IMR-90 (cell line): ENCODE data around the gene B4GALNT3. TPM values are rescaled to one million over a fixed set of nuclear protein-coding genes. Genes with fewer than 3 reads are reported as not detected.

Source experiments
- ATAC-seq: fragments of 200-7000 bp; cut with Tn5 transposase; 2 replicates; pipeline ENCODE4 v1.9.1; 2020; ENCODE audit warnings: low read depth, mild to moderate bottlenecking, moderate library complexity
- BruUV-seq: library from RNA; stranded (reverse); fragments of 400-500 nt; replicated peaks from 2 replicates; lab custom pipeline; 2021; lab: Mats Ljungman, UMichigan
- CTCF ChIA-PET: fragments of 300-600 bp; formaldehyde crosslinking; extraction: SDS; loops from one replicate; lab custom pipeline; 2021; ENCODE audit warnings: antibody characterized with exemption; lab: Yijun Ruan, JAX
- POLR2A ChIA-PET: fragments of 300-600 bp; sonication (Branson Sonifier 250); formaldehyde crosslinking; loops from one replicate; lab custom pipeline; 2022; ENCODE audit warnings: antibody characterized with exemption; ENCODE audit not compliant: unreplicated experiment; lab: Charles Lee
- DNase-seq: peaks from one replicate; pipeline ENCODE4 v3.0.0; 2013
- H2AFZ ChIP-seq: replicated peaks from 2 replicates; pipeline ENCODE3; 2013; ENCODE audit warnings: low read length, mild to moderate bottlenecking; ENCODE audit not compliant: poor library complexity
- H2AK5ac ChIP-seq: 2 replicates; pipeline ENCODE4 v1.6.1; 2013; ENCODE audit warnings: low read depth, low read length, inconsistent platforms
- H2AK9ac ChIP-seq: replicated peaks from 2 replicates; pipeline ENCODE3; 2013; ENCODE audit warnings: mild to moderate bottlenecking, low read depth, low read length, moderate library complexity; ENCODE audit not compliant: poor library complexity
- H2BK120ac ChIP-seq: 2 replicates; pipeline ENCODE4 v1.6.1; 2013; ENCODE audit warnings: low read depth, low read length, inconsistent platforms
- H2BK15ac ChIP-seq: 3 replicates; pipeline ENCODE4 v1.6.1; 2013; ENCODE audit warnings: low read depth, low read length, inconsistent platforms
- H2BK20ac ChIP-seq: 2 replicates; pipeline ENCODE4 v1.6.1; 2013; ENCODE audit warnings: low read depth, mild to moderate bottlenecking, inconsistent platforms, low read length, moderate library complexity
- H2BK5ac ChIP-seq: 2 replicates; pipeline ENCODE4 v1.6.1; 2013; ENCODE audit warnings: mild to moderate bottlenecking, low read depth, low read length, inconsistent platforms; ENCODE audit not compliant: poor library complexity, severe bottlenecking
- H3K14ac ChIP-seq: replicated peaks from 2 replicates; pipeline ENCODE4 v1.6.1; 2013; ENCODE audit warnings: low read depth, low read length, inconsistent platforms
- H3K18ac ChIP-seq: 2 replicates; pipeline ENCODE4 v1.6.1; 2013; ENCODE audit warnings: low read depth, low read length, control low read depth
- H3K23ac ChIP-seq: 2 replicates; pipeline ENCODE4 v1.6.1; 2013; ENCODE audit warnings: low read depth, low read length, inconsistent platforms
- H3K27ac ChIP-seq: 2 replicates; pipeline ENCODE4 v1.5.1; 2013; ENCODE audit warnings: mild to moderate bottlenecking, control low read depth, low read length; ENCODE audit not compliant: insufficient read depth
- H3K27me3 ChIP-seq: 2 replicates; pipeline ENCODE4 v1.6.1; 2013; ENCODE audit warnings: low read length; ENCODE audit not compliant: control insufficient read depth, insufficient read depth
- H3K36me3 ChIP-seq: 2 replicates; pipeline ENCODE4 v1.6.1; 2013; ENCODE audit warnings: low read length, mixed read lengths; ENCODE audit not compliant: control insufficient read depth, insufficient read depth
- H3K4ac ChIP-seq: 2 replicates; pipeline ENCODE4 v1.6.1; 2013; ENCODE audit warnings: low read depth, low read length, inconsistent platforms
- H3K4me1 ChIP-seq: 2 replicates; pipeline ENCODE4 v1.6.1; 2013; ENCODE audit warnings: low read length, mixed read lengths; ENCODE audit not compliant: control insufficient read depth, insufficient read depth
- H3K4me2 ChIP-seq: 2 replicates; pipeline ENCODE4 v1.6.1; 2013; ENCODE audit warnings: low read depth, mild to moderate bottlenecking, control low read depth, low read length, moderate library complexity
- H3K4me3 ChIP-seq: 2 replicates; pipeline ENCODE4 v1.5.1; 2013; ENCODE audit warnings: low read depth, mild to moderate bottlenecking, control low read depth, low read length, moderate library complexity; ENCODE audit not compliant: insufficient read depth
- H3K56ac ChIP-seq: 2 replicates; pipeline ENCODE4 v1.6.1; 2013; ENCODE audit warnings: low read length, inconsistent platforms; ENCODE audit not compliant: insufficient read depth; ENCODE audit errors: extremely low read depth
- H3K79me1 ChIP-seq, 2 experiments: 2 replicates each; pipeline ENCODE4 v1.6.1; 2013; ENCODE audit warnings: low read length in 2 of 2, inconsistent platforms in 1 of 2, low read depth in 1 of 2
- H3K9ac ChIP-seq: 2 replicates; pipeline ENCODE4 v1.6.1; 2013; ENCODE audit warnings: low read depth, low read length, control low read depth
- H3K9me1 ChIP-seq: 2 replicates; pipeline ENCODE4 v1.6.1; 2013; ENCODE audit warnings: low read length, inconsistent platforms; ENCODE audit not compliant: insufficient read depth
- H3K9me3 ChIP-seq: 2 replicates; pipeline ENCODE4 v1.6.1; 2013; ENCODE audit warnings: low read length; ENCODE audit not compliant: control insufficient read depth, insufficient read depth
- H4K20me1 ChIP-seq: 2 replicates; pipeline ENCODE4 v1.6.1; 2013; ENCODE audit warnings: low read length, inconsistent platforms; ENCODE audit not compliant: insufficient read depth
- H4K5ac ChIP-seq: 2 replicates; pipeline ENCODE4 v1.6.1; 2013; ENCODE audit warnings: mild to moderate bottlenecking, low read depth, low read length, control low read depth
- H4K8ac ChIP-seq, 2 experiments: 2 replicates each; pipeline ENCODE4 v1.6.1; 2013; ENCODE audit warnings: low read depth in 2 of 2, low read length in 2 of 2, control low read depth in 1 of 2, inconsistent platforms in 1 of 2
- H4K91ac ChIP-seq: 2 replicates; pipeline ENCODE4 v1.6.1; 2013; ENCODE audit warnings: low read depth, low read length, inconsistent platforms; ENCODE audit not compliant: insufficient read depth
- CHD1 ChIP-seq: IDR thresholded peaks from 2 replicates; pipeline ENCODE4 v1.6.1; 2012; ENCODE audit warnings: low read depth, low read length, improper control_type of control experiment
- FOS ChIP-seq: fragments of 150-350 bp; IDR thresholded peaks from 2 replicates; pipeline ENCODE4 v1.6.1; 2016; ENCODE audit warnings: low read depth, low read length
- MAFK ChIP-seq: IDR thresholded peaks from 2 replicates; pipeline ENCODE4 v1.6.1; 2012; ENCODE audit warnings: low read depth, low read length, improper control_type of control experiment
- MAZ ChIP-seq: IDR thresholded peaks from 2 replicates; pipeline ENCODE4 v1.6.1; 2012; ENCODE audit warnings: low read depth, mild to moderate bottlenecking, low read length, improper control_type of control experiment, moderate library complexity, borderline replicate concordance
- MXI1 ChIP-seq: IDR thresholded peaks from 2 replicates; pipeline ENCODE4 v1.6.1; 2012; ENCODE audit warnings: low read depth, mild to moderate bottlenecking, low read length, moderate library complexity, borderline replicate concordance
- POLR2A ChIP-seq: IDR thresholded peaks from 2 replicates; pipeline ENCODE4 v1.6.1; 2012; ENCODE audit warnings: mild to moderate bottlenecking, low read depth, low read length
- RAD21 ChIP-seq: IDR thresholded peaks from 2 replicates; pipeline ENCODE4 v1.6.1; 2012; ENCODE audit warnings: low read length, improper control_type of control experiment
- RFX5 ChIP-seq: IDR thresholded peaks from 2 replicates; pipeline ENCODE4 v1.8.0; 2012; ENCODE audit warnings: low read depth, mild to moderate bottlenecking, low read length, moderate library complexity
- SMC3 ChIP-seq: fragments of 150-350 bp; IDR thresholded peaks from 2 replicates; pipeline ENCODE4 v1.6.1; 2016; ENCODE audit warnings: low read depth, mild to moderate bottlenecking, antibody characterized with exemption, low read length, moderate library complexity
- USF2 ChIP-seq: fragments of 150-350 bp; IDR thresholded peaks from 2 replicates; pipeline ENCODE4 v1.6.1; 2017; ENCODE audit warnings: mild to moderate bottlenecking, antibody characterized with exemption, low read length, low read depth
- WGBS, 2 experiments: methylation state at CpG; one replicate each; pipeline versions ENCODE4 v1.1.5 to v1.1.7; 2013; ENCODE audit warnings: missing lambda C conversion rate in 2 of 2; ENCODE audit not compliant: insufficient read length in 1 of 2; ENCODE audit errors: extremely low coverage in 2 of 2; 5-methylcytosine and 5-hydroxymethylcytosine counted together
- dilution Hi-C: fragments of 300-500 bp; cut with HindIII; formaldehyde crosslinking; loops from one replicate; pipeline ENCODE4 v1.14.3; 2018; ENCODE audit warnings: low sequenced_read_pairs; ENCODE audit not compliant: unreplicated experiment
- in situ Hi-C: fragments of 300-500 bp; cut with MboI; formaldehyde crosslinking; loops from 3 replicates; pipeline ENCODE4 v1.14.3; 2019; ENCODE audit warnings: low sequenced_read_pairs, inconsistent platforms, mixed read lengths
- intact Hi-C: fragments of 100-400 bp; cut with micrococcal nuclease; formaldehyde crosslinking; loops from 2 replicates; pipeline ENCODE4 v1.10.0; 2022
- polyA plus RNA-seq, 3 experiments: library from polyadenylated mRNA; depleted of rRNA; stranded (reverse); fragments of >200 nt; gene quantifications; 2 replicates each; pipeline ENCODE4 v1.2.3, GENCODE V29; 2012; ENCODE audit warnings: low replicate concordance in 1 of 3
- total RNA-seq: library from RNA; depleted of rRNA; stranded (reverse); fragments of >200 nt; gene quantifications from 2 replicates; pipeline ENCODE4 v1.2.3, GENCODE V29; 2012
- TF ChIP-seq, protein P1 (sequence below): fragments of 150-350 bp; IDR thresholded peaks from 2 replicates; pipeline ENCODE4 v1.6.1; 2016; ENCODE audit warnings: low read depth, mild to moderate bottlenecking, low read length, moderate library complexity, borderline replicate concordance

Gene B4GALNT3
- total and polyA plus RNA-seq, 2 of the 4 experiments (the other 2 are of a cell fraction) = not detected

DNA sequence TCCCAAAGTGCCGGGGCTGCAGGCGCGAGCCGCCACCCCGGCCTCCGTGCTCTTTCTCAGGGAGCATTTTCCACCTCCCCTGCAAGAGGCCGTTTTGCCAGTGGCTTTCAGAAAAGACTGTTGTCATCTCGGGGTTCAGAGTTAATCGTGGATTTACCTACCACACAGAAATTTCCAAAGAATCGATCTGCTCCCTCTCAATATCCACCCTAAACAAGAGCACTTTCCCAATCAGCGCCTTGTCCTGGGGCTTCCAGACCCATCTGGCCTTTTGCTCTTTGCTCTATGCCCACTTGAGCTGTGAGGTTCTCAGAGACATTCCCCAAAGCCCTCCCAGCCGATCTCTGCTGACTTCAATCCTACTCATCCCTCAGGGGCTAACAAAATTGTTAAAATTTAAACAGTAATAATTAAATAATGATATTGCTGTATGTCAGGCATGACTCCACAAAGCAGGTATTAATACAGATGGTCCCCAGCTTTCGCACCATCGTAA is 116.9 kb downstream of the B4GALNT3 start:
- in situ Hi-C loops (loop anchor here (5.0 to 10.0 kb wide), 3 partner anchors 176 to 1008 kb away; partner anchors contain the start of gene WNK1), intact Hi-C loops (loop anchor here (1.0 to 10.0 kb wide), 4 partner anchors 175 to 1011 kb away; no protein-coding TSS in a partner anchor), dilution Hi-C loops (no loop called here)
- Histone ChIP-seq H3K4me3 (no peak overlapping the region), H3K56ac (no peak overlapping the region), H2AK5ac (no peak overlapping the region), H2AK9ac (no peak overlapping the region), H3K4me1 (peaks cover 9% of the 10 kb centered on the region), H3K9me3 (0 out of 2 replicates have a peak, but pooled peaks cover 2% of the 10 kb centered on the region), H3K14ac (no peak overlapping the region; the same call in 1 of the 2 replicates), H2BK120ac (peak overlapping the region; percentile 82; the same call in 1 of the 2 replicates), H2BK5ac (no peak overlapping the region), H3K4me2 (no peak overlapping the region), H4K8ac (peak overlapping the region; percentile 51 to 99; a peak in 3 of 4 replicates), H3K9ac (no peak overlapping the region), H3K36me3 (no peaks in the 10 kb centered on the region), H3K79me1 (peaks cover 0 to 9% of the 10 kb centered on the region in 2 experiments; a peak in 1 of 4 replicates), H3K9me1 (peaks cover 16% of the 10 kb centered on the region), H3K23ac (no peak overlapping the region), H2BK20ac (no peak overlapping the region), H3K27ac (no peak overlapping the region), H3K18ac (no peak overlapping the region), H4K91ac (peak overlapping the region; percentile 26; the same call in 1 of the 2 replicates), H4K5ac (peak overlapping the region; percentile 72), H4K20me1 (no peaks in the 10 kb centered on the region), H2AFZ (peak overlapping the region; percentile 93), H2BK15ac (no peak overlapping the region), H3K4ac (peak overlapping the region; percentile 91), H3K27me3 (peaks cover 14% of the 10 kb centered on the region)
- POLR2A ChIA-PET = interaction anchor here (0.9 kb wide), 1 partner anchor 174 kb away, joined by 3 read pairs; no protein-coding TSS in a partner anchor
- ATAC-seq (no peak), DNase-seq (no peak)
- CTCF ChIA-PET = interaction anchor here (1.1 to 2.2 kb wide), 5 partner anchors 31 to 373 kb away, joined by 4 to 26 read pairs (median 4); partner anchors contain the start of genes RAD52 and WNK1
- 91% methylated on average over 6 of the region's 14 CpGs; no CpG with 5 or more reads in 1 of the 2 experiments for WGBS, 2 experiments
- TF ChIP-seq MAZ (no peak), FOS (no peak), SMC3 (no peak), MXI1 (no peak), USF2 (no peak), CHD1 (no peak), POLR2A (no peak), RFX5 (no peak), RAD21 (no peak), MAFK (no peak)
- TF ChIP-seq, protein P1, sequence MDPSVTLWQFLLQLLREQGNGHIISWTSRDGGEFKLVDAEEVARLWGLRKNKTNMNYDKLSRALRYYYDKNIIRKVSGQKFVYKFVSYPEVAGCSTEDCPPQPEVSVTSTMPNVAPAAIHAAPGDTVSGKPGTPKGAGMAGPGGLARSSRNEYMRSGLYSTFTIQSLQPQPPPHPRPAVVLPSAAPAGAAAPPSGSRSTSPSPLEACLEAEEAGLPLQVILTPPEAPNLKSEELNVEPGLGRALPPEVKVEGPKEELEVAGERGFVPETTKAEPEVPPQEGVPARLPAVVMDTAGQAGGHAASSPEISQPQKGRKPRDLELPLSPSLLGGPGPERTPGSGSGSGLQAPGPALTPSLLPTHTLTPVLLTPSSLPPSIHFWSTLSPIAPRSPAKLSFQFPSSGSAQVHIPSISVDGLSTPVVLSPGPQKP = no peak
- no TSS peak for BruUV-seq
